DND-41 (cell line): ENCODE data around the gene CIDEC.

Source experiments
- ATAC-seq: fragments of 200-7000 bp; cut with Tn5 transposase; 3 replicates; pipeline ENCODE4 v1.9.1; 2021; ENCODE audit warnings: low read depth; ENCODE audit not compliant: insufficient read depth
- DNase-seq: peaks from one replicate; pipeline ENCODE4 v3.0.0-alpha.2; 2020
- H2AFZ ChIP-seq: 2 replicates; pipeline ENCODE4 v1.6.0; 2012; ENCODE audit warnings: low read depth, low read length
- H3K27ac ChIP-seq: 2 replicates; pipeline ENCODE4 v1.5.1; 2012; ENCODE audit warnings: low read length, inconsistent platforms
- H3K27me3 ChIP-seq: fragments of 200-600 bp; sonication (generic); 2 replicates; pipeline ENCODE4 v1.6.0; 2012; ENCODE audit warnings: low read length, mild to moderate bottlenecking, inconsistent platforms; ENCODE audit not compliant: insufficient read depth, poor library complexity
- H3K36me3 ChIP-seq: 2 replicates; pipeline ENCODE4 v1.5.1; 2012; ENCODE audit warnings: low read length, inconsistent platforms; ENCODE audit not compliant: insufficient read depth
- H3K4me1 ChIP-seq: 2 replicates; pipeline ENCODE4 v1.5.1; 2012; ENCODE audit warnings: mild to moderate bottlenecking, low read length; ENCODE audit not compliant: insufficient read depth
- H3K4me2 ChIP-seq: 2 replicates; pipeline ENCODE4 v1.6.0; 2012; ENCODE audit warnings: mild to moderate bottlenecking, moderate library complexity, low read length, inconsistent platforms; ENCODE audit not compliant: insufficient read depth
- H3K4me3 ChIP-seq, 2 experiments: fragments of 200-600 bp in 1 of 2; shearing (Covaris generic) in 1 of 2; 2 replicates each; pipeline ENCODE4 v1.5.1; 2012 to 2016; ENCODE audit warnings: inconsistent platforms in 2 of 2, low read length in 2 of 2, mild to moderate bottlenecking in 2 of 2, low read depth in 1 of 2, moderate library complexity in 1 of 2
- H3K79me2 ChIP-seq: 2 replicates; pipeline ENCODE4 v1.6.0; 2012; ENCODE audit warnings: low read length, inconsistent platforms; ENCODE audit not compliant: insufficient read depth
- H3K9ac ChIP-seq: 2 replicates; pipeline ENCODE4 v1.6.0; 2012; ENCODE audit warnings: low read depth, mild to moderate bottlenecking, inconsistent platforms, low read length, moderate library complexity
- H3K9me3 ChIP-seq: 2 replicates; pipeline ENCODE4 v1.5.1; 2012; ENCODE audit warnings: low read length, moderate library complexity, mild to moderate bottlenecking, inconsistent platforms; ENCODE audit not compliant: insufficient read depth, severe bottlenecking
- H4K20me1 ChIP-seq: 2 replicates; pipeline ENCODE4 v1.6.0; 2012; ENCODE audit warnings: low read length; ENCODE audit not compliant: insufficient read depth
- CTCF ChIP-seq: IDR thresholded peaks from 2 replicates; pipeline ENCODE4 v1.5.1; 2012; ENCODE audit warnings: borderline replicate concordance, low read length, moderate library complexity, mild to moderate bottlenecking; ENCODE audit not compliant: poor library complexity, severe bottlenecking; ENCODE audit errors: extremely low read depth
- EZH2 ChIP-seq: IDR thresholded peaks from 3 replicates; pipeline ENCODE4 v1.6.1; 2012; ENCODE audit warnings: borderline replicate concordance, low read depth, mild to moderate bottlenecking, moderate library complexity, low read length, inconsistent platforms; ENCODE audit not compliant: severe bottlenecking

The CIDEC gene

GRCh38 chr3:9883706-9884554 is 3.9 kb upstream of the CIDEC start:
- H3K4me3 ChIP-seq: no peak overlapping the region
- no peaks in the 10 kb centered on the region for H3K27me3 ChIP-seq
- ATAC-seq (no peak), DNase-seq (no peak)
- no peak overlapping the region for H2AFZ ChIP-seq
- TF ChIP-seq CTCF (no peak), EZH2 (no peak)
- no peak overlapping the region for H3K9ac ChIP-seq
- no peaks in the 10 kb centered on the region for H3K4me1 ChIP-seq
- no peaks in the 10 kb centered on the region for H3K36me3 ChIP-seq
- H3K9me3 ChIP-seq: no peaks in the 10 kb centered on the region
- no peak overlapping the region for H3K27ac ChIP-seq
- no peak overlapping the region for H3K4me2 ChIP-seq
- no peaks in the 10 kb centered on the region for H4K20me1 ChIP-seq
- H3K79me2 ChIP-seq: no peaks in the 10 kb centered on the region

DNA sequence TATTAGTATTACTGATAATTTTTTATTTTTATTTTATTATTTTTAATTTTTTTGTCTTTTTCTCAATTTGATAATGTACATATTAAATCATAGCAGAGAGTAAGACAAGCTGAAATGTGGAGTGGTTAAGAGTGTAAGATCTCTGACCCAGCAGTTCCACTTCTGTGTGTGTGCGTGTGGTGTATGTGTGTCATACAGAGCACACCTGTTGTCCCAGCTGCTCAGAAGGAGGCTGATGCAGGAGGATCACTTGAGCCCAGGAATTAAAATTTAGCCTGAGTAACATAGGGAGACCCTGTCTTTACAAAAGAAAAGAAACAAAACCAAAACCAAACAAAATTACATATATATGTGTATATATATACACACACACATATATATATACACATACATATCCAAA is 1.4 kb upstream of the CIDEC start:
- Histone ChIP-seq H3K9ac (no peak overlapping the region), H3K4me1 (no peaks in the 10 kb centered on the region), H3K27me3 (peaks cover 5% of the 10 kb centered on the region), H3K79me2 (no peaks in the 10 kb centered on the region), H3K4me3 (no peak overlapping the region), H3K9me3 (no peaks in the 10 kb centered on the region), H3K36me3 (no peaks in the 10 kb centered on the region), H4K20me1 (no peaks in the 10 kb centered on the region), H2AFZ (no peak overlapping the region), H3K4me2 (no peak overlapping the region), H3K27ac (no peak overlapping the region)
- DNase-seq (no peak), ATAC-seq (no peak)
- TF ChIP-seq EZH2 (no peak), CTCF (no peak)

DNA sequence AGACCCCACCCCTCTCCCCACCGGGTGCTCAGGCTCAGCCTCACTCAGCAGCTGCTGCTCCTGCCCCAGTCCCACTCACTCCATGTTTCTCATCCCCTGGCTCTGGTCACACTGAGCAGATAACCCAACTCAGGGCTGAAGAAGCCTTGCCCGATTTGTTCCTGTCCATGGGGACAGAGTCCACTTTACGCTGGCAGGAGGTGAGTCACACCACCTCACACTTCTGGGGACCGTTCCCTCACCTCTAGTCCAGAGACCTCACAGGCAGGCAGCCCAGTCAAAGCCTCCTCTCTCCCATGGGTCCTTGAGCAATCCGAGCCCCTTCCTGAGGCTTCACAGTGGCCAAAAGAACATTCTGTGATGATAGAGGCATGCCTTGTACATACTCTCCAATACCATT is 1.4 kb downstream of the CIDEC start:
- Histone ChIP-seq H3K27ac (no peak overlapping the region), H3K4me3 (no peak overlapping the region), H3K27me3 (peaks cover 5% of the 10 kb centered on the region), H3K4me2 (no peak overlapping the region), H3K36me3 (no peaks in the 10 kb centered on the region), H2AFZ (no peak overlapping the region), H3K9ac (no peak overlapping the region), H3K4me1 (no peaks in the 10 kb centered on the region), H3K9me3 (no peaks in the 10 kb centered on the region), H4K20me1 (no peaks in the 10 kb centered on the region), H3K79me2 (no peaks in the 10 kb centered on the region)
- TF ChIP-seq CTCF (no peak), EZH2 (no peak)
- DNase-seq (no peak), ATAC-seq (no peak)
